ENCODE measurements around the gene TLE6.

The TLE6 gene

GRCh38 chr19:2970201-2970835 lies 7.0 kb upstream of the TLE6 start:
- Histone ChIP-seq H3K27ac (no peak overlapping the region), H3K27me3 (ENCODE audit: insufficient read depth, low read depth) (peaks cover 78% of the 10 kb centered on the region), H3K36me3 (ENCODE audit: insufficient read depth) (no peaks in the 10 kb centered on the region), H3K4me3 (IDR thresholded peaks at IDR 0.05; ENCODE audit: insufficient read depth, low read depth, low read length) (no peak overlapping the region), H3K4me1 (ENCODE audit: low read depth, poor library complexity, severe bottlenecking) (no peaks in the 10 kb centered on the region), H3K79me2 (ENCODE audit: insufficient read depth, low read depth) (no peaks in the 10 kb centered on the region), H2AFZ (ENCODE audit: low read depth) (no peak overlapping the region), H3K9ac (no peak overlapping the region), H3K4me2 (no peak overlapping the region), H4K20me1 (ENCODE audit: insufficient read depth) (no peaks in the 10 kb centered on the region)
- no peak for TF ChIP-seq CTCF (conservative IDR thresholded peaks at IDR 0.05; ENCODE audit: low read depth, low read length)

DNA sequence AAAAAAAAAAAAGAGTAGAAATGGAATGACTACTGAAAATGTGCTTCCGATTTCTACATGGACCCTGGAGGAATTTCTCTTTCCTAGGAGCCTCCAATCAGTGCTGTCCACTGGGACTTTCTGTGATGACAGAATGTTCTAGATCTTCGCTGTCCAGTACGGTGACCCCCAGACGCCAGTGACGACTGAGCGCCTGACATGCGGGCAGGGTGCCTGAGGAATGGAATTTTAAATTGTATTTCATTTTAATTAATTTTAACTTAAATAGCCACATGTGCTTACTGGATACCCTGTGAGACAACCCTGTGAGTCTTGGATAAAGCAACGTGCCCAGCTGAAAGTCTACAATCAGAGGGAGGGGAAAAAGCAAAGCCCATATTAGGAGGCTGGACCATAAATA lies 4.1 kb upstream of the TLE6 start:
- Histone ChIP-seq H3K4me1 (ENCODE audit: low read depth, poor library complexity, severe bottlenecking) (peaks cover 5% of the 10 kb centered on the region), H3K27ac (no peak overlapping the region), H3K27me3 (ENCODE audit: insufficient read depth, low read depth) (peaks cover 81% of the 10 kb centered on the region), H3K4me3 (IDR thresholded peaks at IDR 0.05; ENCODE audit: insufficient read depth, low read depth, low read length) (no peak overlapping the region), H3K36me3 (ENCODE audit: insufficient read depth) (no peaks in the 10 kb centered on the region), H2AFZ (ENCODE audit: low read depth) (no peak overlapping the region), H4K20me1 (ENCODE audit: insufficient read depth) (no peaks in the 10 kb centered on the region), H3K9ac (no peak overlapping the region), H3K4me2 (no peak overlapping the region), H3K79me2 (ENCODE audit: insufficient read depth, low read depth) (no peaks in the 10 kb centered on the region)
- TF ChIP-seq CTCF (conservative IDR thresholded peaks at IDR 0.05; ENCODE audit: low read depth, low read length), result no peak

DNA sequence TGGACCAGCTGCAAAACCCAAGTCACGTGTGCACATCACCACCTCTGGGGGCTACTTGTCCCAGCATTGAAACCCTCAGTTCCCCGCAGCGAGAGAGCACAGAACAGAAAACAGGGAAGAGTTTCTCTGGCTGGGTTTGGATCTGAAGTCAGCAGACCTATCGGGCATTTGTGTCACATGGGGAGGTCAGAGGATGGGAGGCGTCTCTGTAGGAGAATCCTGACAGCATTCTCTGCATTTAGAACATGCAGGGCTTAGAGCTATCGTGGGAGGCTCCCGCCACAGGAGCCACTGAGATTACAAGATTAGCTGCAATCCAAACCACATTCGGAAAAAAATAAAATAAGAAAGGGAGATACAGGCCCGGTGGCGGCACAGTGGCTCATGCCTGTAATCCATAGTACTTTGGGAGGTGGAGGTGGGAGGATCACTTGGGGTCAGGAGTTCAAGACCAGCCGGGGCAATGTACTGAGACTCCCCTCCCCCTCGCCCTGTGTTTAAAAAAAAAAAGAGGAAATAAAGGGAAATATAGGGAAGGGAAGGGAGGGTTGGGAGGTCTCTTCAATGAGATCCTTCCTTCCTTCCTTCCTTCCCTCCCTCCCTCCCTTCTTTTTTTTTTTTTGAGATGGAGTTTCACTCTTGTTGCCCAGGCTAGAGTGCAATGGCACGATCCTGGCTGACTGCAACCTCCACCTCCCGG lies 2.9 kb upstream of the TLE6 start:
- H3K79me2 ChIP-seq (ENCODE audit: insufficient read depth, low read depth), result no peaks in the 10 kb centered on the region
- peaks cover 79% of the 10 kb centered on the region for H3K27me3 ChIP-seq (ENCODE audit: insufficient read depth, low read depth)
- no peak overlapping the region for H3K4me2 ChIP-seq
- H3K36me3 ChIP-seq (ENCODE audit: insufficient read depth), result no peaks in the 10 kb centered on the region
- H2AFZ ChIP-seq (ENCODE audit: low read depth), result no peak overlapping the region
- no peak for TF ChIP-seq CTCF (conservative IDR thresholded peaks at IDR 0.05; ENCODE audit: low read depth, low read length)
- H4K20me1 ChIP-seq (ENCODE audit: insufficient read depth), result no peaks in the 10 kb centered on the region
- H3K27ac ChIP-seq, result no peak overlapping the region
- no peak overlapping the region for H3K9ac ChIP-seq
- H3K4me3 ChIP-seq (IDR thresholded peaks at IDR 0.05; ENCODE audit: insufficient read depth, low read depth, low read length), result no peak overlapping the region
- H3K4me1 ChIP-seq (ENCODE audit: low read depth, poor library complexity, severe bottlenecking), result peaks cover 5% of the 10 kb centered on the region

DNA sequence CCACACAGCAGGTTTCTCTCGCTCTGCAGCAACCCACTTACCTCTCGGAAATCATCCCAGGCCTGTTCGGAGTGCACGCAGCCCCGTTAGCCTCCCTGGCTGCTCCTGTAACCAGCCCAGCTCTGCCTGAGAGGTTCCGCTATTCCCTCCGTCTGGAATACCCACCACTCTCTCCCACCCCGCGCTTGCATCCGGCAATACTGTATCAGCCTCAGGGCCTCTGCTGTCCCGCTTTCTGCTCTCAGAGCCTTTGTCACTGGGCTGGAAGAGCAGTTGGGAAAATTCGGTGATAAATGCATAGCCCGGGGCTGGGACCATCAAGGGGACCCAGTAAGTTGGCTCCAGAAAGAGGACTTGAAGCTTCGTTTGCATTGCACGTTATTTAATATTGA lies 759 bp upstream of the TLE6 start:
- no peak for TF ChIP-seq CTCF (conservative IDR thresholded peaks at IDR 0.05; ENCODE audit: low read depth, low read length)
- no peaks in the 10 kb centered on the region for H3K36me3 ChIP-seq (ENCODE audit: insufficient read depth)
- H3K27me3 ChIP-seq (ENCODE audit: insufficient read depth, low read depth), result peaks cover 79% of the 10 kb centered on the region
- no peaks in the 10 kb centered on the region for H3K79me2 ChIP-seq (ENCODE audit: insufficient read depth, low read depth)
- peaks cover 5% of the 10 kb centered on the region for H3K4me1 ChIP-seq (ENCODE audit: low read depth, poor library complexity, severe bottlenecking)
- no peaks in the 10 kb centered on the region for H4K20me1 ChIP-seq (ENCODE audit: insufficient read depth)
- H3K9ac ChIP-seq, result no peak overlapping the region
- peak overlapping the region; percentile 35; the same call in 1 of the 2 replicates for H2AFZ ChIP-seq (ENCODE audit: low read depth)
- no peak overlapping the region for H3K27ac ChIP-seq
- H3K4me2 ChIP-seq, result peak overlapping the region; percentile 22; the same call in 1 of the 2 replicates
- H3K4me3 ChIP-seq (IDR thresholded peaks at IDR 0.05; ENCODE audit: insufficient read depth, low read depth, low read length), result no peak overlapping the region
